Urinary bladder (tissue), 4 donors: ENCODE measurements around the gene GRM7. TPM values are rescaled to one million over a fixed set of nuclear protein-coding genes. Genes with fewer than 3 reads are reported as not detected.

Experiments
- DNase-seq: peaks from one replicate; pipeline ENCODE4 v3.0.0-alpha.2; 2015; ENCODE audit errors: extremely low spot score
- H3K27ac ChIP-seq: one replicate; pipeline ENCODE4 v1.5.1; 2013; ENCODE audit warnings: low read depth, mild to moderate bottlenecking, moderate library complexity
- H3K36me3 ChIP-seq: one replicate; pipeline ENCODE4 v1.6.1; 2013; ENCODE audit warnings: mild to moderate bottlenecking, moderate library complexity; ENCODE audit not compliant: insufficient read depth
- H3K4me1 ChIP-seq: one replicate; pipeline ENCODE4 v1.6.1; 2013; ENCODE audit warnings: mild to moderate bottlenecking, moderate library complexity; ENCODE audit not compliant: insufficient read depth
- H3K4me3 ChIP-seq: one replicate; pipeline ENCODE4 v1.5.1; 2013; ENCODE audit warnings: low read depth, low read length
- WGBS: extraction: QIAGEN DNeasy Blood & Tissue Kit; methylation state at CpG from one replicate; pipeline ENCODE4 v1.1.7; 2013; 5-methylcytosine and 5-hydroxymethylcytosine counted together
- polyA plus RNA-seq: library from polyadenylated mRNA; stranded (reverse); fragments of 200-250 nt; gene quantifications from one replicate; pipeline ENCODE4 v1.2.3, GENCODE V29; 2013
- total RNA-seq: library from RNA; depleted of rRNA; stranded (reverse); fragments of >200 nt; gene quantifications from one replicate; pipeline ENCODE4 v1.2.3, GENCODE V29; 2014
- donor health status: healthy with polysubstance abuse.
- donor health status: healthy.

The GRM7 gene
- total and polyA plus RNA-seq, 2 donors: 2.3 to 14.6 TPM

- Histone ChIP-seq H3K4me1 (no peaks in the 10 kb centered on the region), H3K36me3 (no peaks in the 10 kb centered on the region), H3K4me3 (no peak overlapping the region), H3K27ac (no peak overlapping the region)
- 86% methylated on average over 3 of the region's 3 CpGs for WGBS
- DNase-seq: no peak
These were observed 427.2 kb downstream of the GRM7 start for GRCh38 chr3:7288133-7288532.

- no peak for DNase-seq
- H3K27ac ChIP-seq: no peak overlapping the region
- H3K4me3 ChIP-seq: no peak overlapping the region
- H3K4me1 ChIP-seq: no peaks in the 10 kb centered on the region
- 46% methylated on average over 1 of the region's 1 CpG for WGBS
- H3K36me3 ChIP-seq: no peaks in the 10 kb centered on the region
These were observed 428.2 kb downstream of the GRM7 start for GRCh38 chr3:7289121-7289520.

GRCh38 chr3:7290077-7290825, 429.3 kb downstream of the GRM7 start:
- Histone ChIP-seq H3K4me1 (no peaks in the 10 kb centered on the region), H3K27ac (no peak overlapping the region), H3K4me3 (no peak overlapping the region), H3K36me3 (no peaks in the 10 kb centered on the region)
- no peak for DNase-seq
- 78% methylated on average over 1 of the region's 1 CpG for WGBS

- Histone ChIP-seq H3K4me1 (no peaks in the 10 kb centered on the region), H3K36me3 (no peaks in the 10 kb centered on the region), H3K27ac (no peak overlapping the region), H3K4me3 (no peak overlapping the region)
- DNase-seq: no peak
- 99% methylated on average over 2 of the region's 2 CpGs for WGBS
These were observed 431.4 kb downstream of the GRM7 start for GRCh38 chr3:7292362-7292761.

GRCh38 chr3:7293286-7293685, 432.4 kb downstream of the GRM7 start:
- no peak for DNase-seq
- Histone ChIP-seq H3K4me1 (no peaks in the 10 kb centered on the region), H3K4me3 (no peak overlapping the region), H3K36me3 (no peaks in the 10 kb centered on the region), H3K27ac (no peak overlapping the region)
- WGBS: 95% methylated on average over 7 of the region's 7 CpGs

- DNase-seq: no peak
- Histone ChIP-seq H3K36me3 (no peaks in the 10 kb centered on the region), H3K4me3 (no peak overlapping the region), H3K27ac (no peak overlapping the region), H3K4me1 (no peaks in the 10 kb centered on the region)
- WGBS: 73% methylated on average over 1 of the region's 1 CpG
These were observed 444.6 kb downstream of the GRM7 start for GRCh38 chr3:7305561-7305960.

- H3K27ac ChIP-seq: no peak overlapping the region
- no peak for DNase-seq
- no peaks in the 10 kb centered on the region for H3K4me1 ChIP-seq
- no peak overlapping the region for H3K4me3 ChIP-seq
- no peaks in the 10 kb centered on the region for H3K36me3 ChIP-seq
- 51% methylated on average over 3 of the region's 3 CpGs for WGBS
These were observed 446.0 kb downstream of the GRM7 start for GRCh38 chr3:7306901-7307300.

GRCh38 chr3:7307410-7307809, 446.5 kb downstream of the GRM7 start:
- no peak for DNase-seq
- Histone ChIP-seq H3K36me3 (no peaks in the 10 kb centered on the region), H3K4me3 (no peak overlapping the region), H3K27ac (no peak overlapping the region), H3K4me1 (no peaks in the 10 kb centered on the region)
- 55% methylated on average over 2 of the region's 2 CpGs for WGBS

GRCh38 chr3:7309641-7310102, 448.8 kb downstream of the GRM7 start:
- no peak overlapping the region for H3K4me3 ChIP-seq

GRCh38 chr3:7315037-7315436, 454.1 kb downstream of the GRM7 start:
- no peaks in the 10 kb centered on the region for H3K36me3 ChIP-seq
- WGBS: 95% methylated on average over 1 of the region's 1 CpG
- no peak for DNase-seq
- no peak overlapping the region for H3K27ac ChIP-seq
- H3K4me1 ChIP-seq: no peaks in the 10 kb centered on the region
- no peak overlapping the region for H3K4me3 ChIP-seq

More at GRCh38 chr3:7309641-7310102, 448.8 kb downstream of the GRM7 start:
- 8% methylated on average over 3 of the region's 3 CpGs for WGBS
- H3K36me3 ChIP-seq: no peaks in the 10 kb centered on the region
- H3K27ac ChIP-seq: no peak overlapping the region
- H3K4me1 ChIP-seq: no peaks in the 10 kb centered on the region
- peak; percentile 78 for DNase-seq

GRCh38 chr3:7322957-7323669, 462.2 kb downstream of the GRM7 start:
- Histone ChIP-seq H3K36me3 (no peaks in the 10 kb centered on the region), H3K27ac (no peak overlapping the region), H3K4me3 (no peak overlapping the region), H3K4me1 (no peaks in the 10 kb centered on the region)
- WGBS: 77% methylated on average over 3 of the region's 3 CpGs
- DNase-seq: no peak

- no peaks in the 10 kb centered on the region for H3K4me1 ChIP-seq
- DNase-seq: no peak
- no peaks in the 10 kb centered on the region for H3K36me3 ChIP-seq
- 91% methylated on average over 1 of the region's 1 CpG for WGBS
- no peak overlapping the region for H3K4me3 ChIP-seq
- no peak overlapping the region for H3K27ac ChIP-seq
These were observed 467.4 kb downstream of the GRM7 start for GRCh38 chr3:7328339-7328738.

GRCh38 chr3:7332696-7333095, 471.8 kb downstream of the GRM7 start:
- DNase-seq: no peak
- Histone ChIP-seq H3K27ac (no peak overlapping the region), H3K36me3 (no peaks in the 10 kb centered on the region), H3K4me1 (no peaks in the 10 kb centered on the region), H3K4me3 (no peak overlapping the region)
- WGBS: 61% methylated on average over 2 of the region's 2 CpGs

- no peaks in the 10 kb centered on the region for H3K4me1 ChIP-seq
- no peaks in the 10 kb centered on the region for H3K36me3 ChIP-seq
- no peak overlapping the region for H3K4me3 ChIP-seq
- DNase-seq: no peak
- 75% methylated on average over 4 of the region's 4 CpGs for WGBS
- no peak overlapping the region for H3K27ac ChIP-seq
These were observed 472.2 kb downstream of the GRM7 start for GRCh38 chr3:7333125-7333524.
